Peyer's patch (tissue), 4 donors: ENCODE measurements around the gene HMG20B. TPM values are rescaled to one million over a fixed set of nuclear protein-coding genes. Genes with fewer than 3 reads are reported as not detected.
"Not testable (repeated sequence)": the region's sequence is repeated elsewhere in the genome, so short reads cannot be mapped to it uniquely, and the experiment has no call there.

Experiments
- DNase-seq, 3 donors: peaks; one replicate each; pipeline ENCODE4 v3.0.0-alpha.2; 2017 to 2019
- H3K27ac ChIP-seq, 4 donors: fragments of 200-600 bp; sonication (generic); one replicate each; pipeline ENCODE4 v1.5.1; 2016 to 2019
- H3K27me3 ChIP-seq, 2 donors: fragments of 200-600 bp; sonication (generic); one replicate each; pipeline ENCODE4 v1.5.1; 2019
- H3K36me3 ChIP-seq, 3 donors: fragments of 200-600 bp; sonication (generic); one replicate each; pipeline ENCODE4 v1.5.1; 2016 to 2019
- H3K4me1 ChIP-seq, 4 donors: fragments of 200-600 bp; sonication (generic); one replicate each; pipeline ENCODE4 v1.5.1; 2016 to 2019
- H3K4me3 ChIP-seq, 4 donors: fragments of 200-600 bp; sonication (generic); 1 replicate in 3 of 4; 2 replicates in 1 of 4; pipeline ENCODE4 v1.5.1; 2016 to 2019; ENCODE audit warnings: mild to moderate bottlenecking in 1 of 4
- H3K9me3 ChIP-seq, 4 donors: fragments of 200-600 bp; sonication (generic); one replicate each; pipeline ENCODE4 v1.5.1; 2016 to 2019; ENCODE audit warnings: mild to moderate bottlenecking in 1 of 4
- POLR2A ChIP-seq, 2 donors: fragments of 450-650 bp; IDR thresholded peaks; one replicate each; pipeline ENCODE4 v1.5.1; 2017; ENCODE audit warnings: antibody characterized with exemption in 2 of 2, mild to moderate bottlenecking in 2 of 2, moderate library complexity in 2 of 2
- total RNA-seq, 4 donors: library from RNA; depleted of rRNA; stranded (reverse); fragments of >200 nt; gene quantifications; one replicate each; pipeline ENCODE4 v1.1.0, GENCODE V29; 2016
- TF ChIP-seq, protein P1 (sequence below), 6 experiments: fragments of 450-650 bp in 4 of 6; fragments of 200-600 bp in 2 of 6; sonication (generic) in 1 of 6; IDR thresholded peaks; one replicate each; pipeline ENCODE4 v1.5.1; 2017 to 2019; ENCODE audit warnings: antibody characterized with exemption in 6 of 6, mild to moderate bottlenecking in 3 of 6, moderate library complexity in 1 of 6

The HMG20B gene
- total RNA-seq, 4 donors from 2014 or later: 70.4 to 236 (median 117) TPM

DNA sequence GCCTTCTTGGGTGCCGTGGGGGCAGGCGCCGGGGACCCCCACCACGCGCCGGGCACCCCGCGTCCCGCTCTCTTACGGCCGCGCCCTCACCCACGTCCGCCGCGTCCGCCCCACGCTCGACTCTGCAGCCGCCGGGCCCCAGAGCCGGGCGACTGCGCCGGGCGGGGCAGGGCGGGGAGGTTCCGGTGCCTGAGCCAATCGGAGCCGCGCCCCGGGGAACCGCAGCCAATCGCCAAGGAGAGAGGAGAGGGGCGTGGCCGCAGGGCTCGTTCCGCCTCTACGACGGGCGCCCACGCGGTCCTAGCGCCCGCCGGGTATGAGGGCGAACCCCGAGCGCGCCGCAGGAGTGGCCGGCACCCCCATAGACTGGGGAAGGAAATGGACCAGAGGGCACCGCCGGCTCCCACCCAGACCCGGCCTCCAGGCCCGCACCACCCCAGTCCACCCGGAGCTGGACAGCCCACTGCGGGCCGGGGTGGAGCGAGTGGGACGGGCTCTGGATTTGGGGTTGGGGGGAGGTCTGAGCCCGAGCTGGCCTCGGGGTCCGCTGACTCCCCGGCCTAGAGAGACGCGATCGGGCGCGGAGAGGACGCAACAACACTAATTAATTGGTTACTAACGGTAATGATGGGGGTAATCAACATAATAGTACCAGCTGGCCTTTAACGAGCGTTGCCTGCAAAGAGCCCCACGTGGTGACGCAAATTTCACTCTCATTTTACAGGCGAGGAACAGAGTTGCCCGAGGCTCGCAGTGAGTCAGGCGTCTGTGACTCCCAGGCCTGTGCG, 15.1 kb upstream of the HMG20B start, which contains the start of gene MFSD12:
Gene MFSD12 (minus strand): TSS at position 126 of the 788 bp plus-strand sequence. CDS start 183 bp downstream, outside the sequence.
- Histone ChIP-seq H3K36me3 (no peaks in the 10 kb centered on the region), H3K9me3 (no peaks in the 10 kb centered on the region), H3K27me3 (no peaks in the 10 kb centered on the region), H3K4me3 (peak within 1 kb of the TSS; percentile 87 to 100 (median 96)), H3K4me1 (peaks cover 4 to 48% (median 25%) of the 10 kb centered on the region in 4 donors), H3K27ac (peak within 1 kb of the TSS; percentile 79 to 90 (median 85))
- TF ChIP-seq POLR2A (IDR thresholded peaks at IDR 0.05): peak; percentile 73 to 84
- TF ChIP-seq, protein P1, sequence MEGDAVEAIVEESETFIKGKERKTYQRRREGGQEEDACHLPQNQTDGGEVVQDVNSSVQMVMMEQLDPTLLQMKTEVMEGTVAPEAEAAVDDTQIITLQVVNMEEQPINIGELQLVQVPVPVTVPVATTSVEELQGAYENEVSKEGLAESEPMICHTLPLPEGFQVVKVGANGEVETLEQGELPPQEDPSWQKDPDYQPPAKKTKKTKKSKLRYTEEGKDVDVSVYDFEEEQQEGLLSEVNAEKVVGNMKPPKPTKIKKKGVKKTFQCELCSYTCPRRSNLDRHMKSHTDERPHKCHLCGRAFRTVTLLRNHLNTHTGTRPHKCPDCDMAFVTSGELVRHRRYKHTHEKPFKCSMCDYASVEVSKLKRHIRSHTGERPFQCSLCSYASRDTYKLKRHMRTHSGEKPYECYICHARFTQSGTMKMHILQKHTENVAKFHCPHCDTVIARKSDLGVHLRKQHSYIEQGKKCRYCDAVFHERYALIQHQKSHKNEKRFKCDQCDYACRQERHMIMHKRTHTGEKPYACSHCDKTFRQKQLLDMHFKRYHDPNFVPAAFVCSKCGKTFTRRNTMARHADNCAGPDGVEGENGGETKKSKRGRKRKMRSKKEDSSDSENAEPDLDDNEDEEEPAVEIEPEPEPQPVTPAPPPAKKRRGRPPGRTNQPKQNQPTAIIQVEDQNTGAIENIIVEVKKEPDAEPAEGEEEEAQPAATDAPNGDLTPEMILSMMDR (IDR thresholded peaks at IDR 0.05): peak in 1 of 6 experiments; percentile 0
- DNase-seq: peak; percentile 89 to 98 (median 97)

DNA sequence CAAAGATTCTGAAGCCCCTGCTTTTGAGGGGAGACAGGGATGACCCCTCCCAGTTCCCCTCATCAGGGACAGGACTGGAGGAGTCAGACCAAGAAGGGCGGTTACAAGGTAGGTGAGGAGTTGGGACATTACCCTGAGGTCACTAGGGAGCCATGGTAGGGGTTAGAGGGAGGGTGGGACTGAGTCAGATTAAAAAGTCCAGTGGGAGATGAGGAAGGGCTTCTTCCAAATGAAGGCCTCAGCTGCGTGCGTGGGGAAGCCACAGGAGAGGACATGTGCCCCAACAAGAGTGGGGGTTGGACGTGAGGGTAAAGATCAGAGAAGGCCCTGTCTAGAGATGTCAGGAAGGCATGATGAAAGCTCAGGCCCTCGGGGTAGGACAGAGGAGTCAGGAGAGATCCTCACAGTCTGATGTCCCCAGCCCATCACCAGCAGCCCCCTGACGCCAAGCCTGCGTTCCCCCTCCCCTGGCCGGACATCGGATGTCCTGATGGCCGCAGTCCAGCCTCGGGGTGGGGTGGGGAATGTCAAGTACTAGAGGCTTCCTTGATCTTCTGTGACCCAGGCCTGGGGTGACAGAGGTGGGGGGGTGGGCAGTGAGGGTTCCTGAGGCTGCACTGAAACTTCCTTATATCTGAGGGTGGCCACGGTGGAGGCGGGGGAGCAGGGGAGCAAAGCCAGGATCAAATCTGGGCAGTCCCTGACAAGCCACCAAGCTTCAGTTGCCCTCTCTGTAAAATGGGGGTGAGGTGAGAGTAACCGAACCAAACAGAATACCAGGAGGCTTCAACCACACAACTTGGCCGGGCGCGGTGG, 8.8 kb upstream of the HMG20B start:
- Histone ChIP-seq H3K27ac (no peak overlapping the region), H3K4me1 (peaks cover 0 to 1% (median 0%) of the 10 kb centered on the region in 4 donors), H3K4me3 (no peak overlapping the region), H3K9me3 (no peaks in the 10 kb centered on the region), H3K27me3 (no peaks in the 10 kb centered on the region), H3K36me3 (no peaks in the 10 kb centered on the region)
- no peak for DNase-seq
- no peak for TF ChIP-seq POLR2A (IDR thresholded peaks at IDR 0.05)
- TF ChIP-seq, protein P1 (IDR thresholded peaks at IDR 0.05): no peak

DNA sequence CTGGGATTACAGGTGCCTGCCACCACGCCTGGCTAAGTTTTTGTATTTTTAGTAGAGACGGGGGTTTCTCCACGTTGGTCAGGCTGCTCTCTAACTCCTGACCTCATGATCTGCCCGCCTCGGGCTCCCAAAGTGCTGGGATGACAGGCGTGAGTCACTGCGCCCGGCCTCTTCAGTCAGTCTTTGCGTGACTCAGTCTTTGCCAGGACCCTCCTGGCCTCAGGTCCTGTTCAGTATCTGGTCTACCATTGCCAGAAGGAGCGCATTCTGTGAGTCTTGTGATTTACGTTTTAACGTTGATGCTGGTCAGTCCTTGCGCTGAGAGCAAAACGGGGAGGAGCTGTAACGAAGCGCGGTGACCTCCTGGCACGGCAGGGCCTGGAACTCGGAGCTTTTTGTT, 7.6 kb upstream of the HMG20B start:
- TF ChIP-seq, protein P1 (IDR thresholded peaks at IDR 0.05): no peak
- TF ChIP-seq POLR2A (IDR thresholded peaks at IDR 0.05): no peak
- Histone ChIP-seq H3K27ac (no peak overlapping the region), H3K4me1 (peaks cover 0 to 9% (median 0%) of the 10 kb centered on the region in 4 donors), H3K36me3 (no peaks in the 10 kb centered on the region), H3K27me3 (no peaks in the 10 kb centered on the region), H3K9me3 (no peaks in the 10 kb centered on the region), H3K4me3 (no peak overlapping the region)
- DNase-seq: no peak

DNA sequence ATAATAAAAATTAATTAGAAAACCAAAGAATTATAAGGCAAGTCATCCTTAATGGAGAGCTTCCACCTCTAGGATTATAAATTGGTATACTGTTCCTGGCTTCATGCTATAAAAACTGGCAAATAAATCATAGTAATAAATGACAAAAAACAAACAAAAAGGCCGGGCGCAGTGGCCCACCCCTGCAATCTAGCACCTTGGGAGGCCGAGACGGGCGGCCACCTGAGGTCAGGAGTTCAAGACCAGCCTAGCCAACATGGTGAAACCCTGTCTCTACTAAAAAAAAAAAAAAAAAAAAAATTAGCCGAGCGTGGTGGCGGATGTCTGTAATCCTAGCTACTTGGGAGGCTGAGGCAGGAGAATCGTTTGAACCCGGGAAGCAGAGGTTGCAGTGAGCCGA, 2.7 kb upstream of the HMG20B start:
- H3K27ac ChIP-seq, H3K27me3 ChIP-seq, H3K9me3 ChIP-seq, H3K36me3 ChIP-seq, DNase-seq, H3K4me3 ChIP-seq: not testable (repeated sequence)
- H3K4me1 ChIP-seq: peaks cover 0 to 20% (median 8%) of the 10 kb centered on the region in 4 donors

DNA sequence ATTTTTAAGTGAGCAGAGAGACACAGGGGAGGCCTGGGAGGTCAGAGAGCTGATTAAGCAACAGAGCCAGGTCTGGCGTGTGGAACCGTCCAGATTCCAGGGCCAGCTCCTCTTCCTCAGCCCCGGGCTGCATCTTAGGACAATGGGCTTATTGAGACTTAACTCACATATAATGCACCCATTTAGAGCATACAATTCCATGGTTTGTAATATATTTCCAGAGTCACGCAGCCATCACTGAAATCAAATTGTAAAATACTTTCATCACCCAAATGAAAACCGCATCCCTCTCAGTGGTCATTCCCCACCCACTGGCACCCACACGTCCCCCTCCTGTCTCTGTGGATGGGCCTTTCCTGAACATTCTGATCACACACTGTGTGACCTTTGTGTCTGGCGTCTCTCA, 2.1 kb upstream of the HMG20B start:
- peak overlapping the region in 1 of 4 donors; percentile 25 for H3K27ac ChIP-seq
- H3K36me3 ChIP-seq: peaks cover 0 to 5% (median 0%) of the 10 kb centered on the region in 3 donors
- DNase-seq: no peak
- H3K27me3 ChIP-seq: no peaks in the 10 kb centered on the region
- TF ChIP-seq POLR2A (IDR thresholded peaks at IDR 0.05): no peak
- TF ChIP-seq, protein P1 (IDR thresholded peaks at IDR 0.05): no peak
- H3K4me3 ChIP-seq: no peak overlapping the region
- H3K4me1 ChIP-seq: peaks cover 0 to 20% (median 8%) of the 10 kb centered on the region in 4 donors
- no peaks in the 10 kb centered on the region for H3K9me3 ChIP-seq
